Stimulated activated CD8-positive, alpha-beta memory T cell treated with anti-CD3 and anti-CD28 coated beads, Interleukin-4, amount 100 ng/mL, for 24 hours (primary cell): ENCODE results near the gene TGFA.

Experiments used
- DNase-seq: peaks from one replicate; pipeline ENCODE4 v3.0.0-alpha.2; 2020; ENCODE audit warnings: low read depth

TGFA gene

DNA sequence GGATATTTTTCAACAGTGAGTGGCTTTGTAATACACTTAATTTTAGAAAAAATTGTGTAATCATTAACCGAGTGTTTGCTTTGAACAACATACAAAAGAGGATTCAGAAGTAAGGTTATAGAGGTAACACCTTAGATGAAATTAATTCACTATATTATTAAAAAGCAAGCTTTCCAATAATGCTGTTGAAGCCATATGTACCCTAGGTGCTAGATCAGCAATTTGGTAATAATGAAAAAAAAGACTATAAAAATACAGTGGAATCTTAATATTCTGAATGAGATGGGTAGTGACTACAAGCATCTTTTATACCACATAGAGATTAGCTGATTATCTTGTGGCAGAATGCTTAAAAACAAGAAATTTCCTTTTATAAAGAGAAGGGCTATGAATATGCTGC lies 136.6 kb downstream of the TGFA start:
- DNase-seq: no peak

DNA sequence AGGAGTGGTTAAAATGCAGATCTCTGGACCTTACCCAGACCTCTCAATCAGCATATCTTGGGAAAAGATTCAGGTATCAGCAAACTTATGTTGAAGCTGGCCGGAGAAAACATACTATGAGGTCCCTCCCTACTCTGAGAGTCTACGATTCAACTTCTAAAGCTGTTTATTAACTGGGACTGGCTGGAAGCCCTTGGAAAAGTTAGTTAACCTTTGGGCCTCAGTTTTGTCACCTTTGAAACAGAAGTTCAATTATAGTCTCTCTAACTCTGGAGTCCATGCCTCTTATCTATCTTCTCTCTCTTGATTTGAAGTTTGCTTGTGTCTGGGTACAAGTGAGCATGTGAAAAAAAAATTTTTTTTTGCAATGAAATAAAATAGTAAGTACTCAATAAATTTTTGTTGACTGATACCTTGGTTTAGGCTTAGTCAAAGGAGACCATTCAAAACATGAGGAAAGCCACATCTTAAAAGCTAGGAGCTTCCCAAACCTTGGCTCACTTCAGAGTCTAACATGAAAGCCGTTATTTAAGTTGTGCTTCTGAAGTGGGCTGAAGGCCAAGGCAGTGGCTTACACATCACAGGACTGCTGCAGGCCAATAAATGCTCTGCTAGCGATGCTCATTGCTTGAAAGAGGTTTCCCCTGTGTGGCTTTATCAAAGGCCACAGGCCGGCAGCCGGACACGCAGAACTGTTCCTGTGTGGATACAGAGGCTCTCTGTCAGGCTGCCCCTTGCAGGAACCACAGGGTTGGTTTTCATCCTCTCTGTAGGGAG lies 141.1 kb downstream of the TGFA start:
- DNase-seq: no peak

DNA sequence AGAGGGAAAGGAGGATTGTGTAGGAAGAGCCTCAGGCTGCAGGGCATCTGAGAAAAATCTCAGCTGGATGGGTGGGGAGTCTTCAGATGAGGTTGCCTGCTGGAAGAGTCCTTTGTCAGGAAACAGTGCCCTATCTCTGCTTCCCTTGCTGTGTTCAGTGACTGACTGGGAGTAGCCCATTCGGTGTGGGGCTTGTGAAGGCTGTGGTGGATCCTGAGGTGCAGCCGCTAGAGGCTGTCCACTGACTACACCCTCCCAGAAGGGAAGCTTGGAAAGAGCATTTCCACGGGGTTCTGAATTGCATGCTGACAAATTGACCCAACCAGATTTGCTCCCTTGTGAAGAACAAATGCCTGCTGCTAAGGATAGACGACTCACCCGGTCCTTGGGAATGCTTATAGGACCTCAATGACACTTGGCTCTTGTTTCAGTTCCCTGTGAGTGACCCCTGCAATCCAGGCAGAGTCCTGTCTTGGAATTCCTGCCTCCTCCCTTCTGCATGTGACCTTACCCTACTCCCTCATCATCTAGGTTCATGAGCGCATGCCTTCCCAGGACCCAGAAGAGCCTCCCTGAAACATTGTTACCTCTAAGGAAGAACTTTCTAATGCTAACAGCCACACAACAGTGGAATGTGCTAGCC lies 142.0 kb downstream of the TGFA start:
- no peak for DNase-seq

DNA sequence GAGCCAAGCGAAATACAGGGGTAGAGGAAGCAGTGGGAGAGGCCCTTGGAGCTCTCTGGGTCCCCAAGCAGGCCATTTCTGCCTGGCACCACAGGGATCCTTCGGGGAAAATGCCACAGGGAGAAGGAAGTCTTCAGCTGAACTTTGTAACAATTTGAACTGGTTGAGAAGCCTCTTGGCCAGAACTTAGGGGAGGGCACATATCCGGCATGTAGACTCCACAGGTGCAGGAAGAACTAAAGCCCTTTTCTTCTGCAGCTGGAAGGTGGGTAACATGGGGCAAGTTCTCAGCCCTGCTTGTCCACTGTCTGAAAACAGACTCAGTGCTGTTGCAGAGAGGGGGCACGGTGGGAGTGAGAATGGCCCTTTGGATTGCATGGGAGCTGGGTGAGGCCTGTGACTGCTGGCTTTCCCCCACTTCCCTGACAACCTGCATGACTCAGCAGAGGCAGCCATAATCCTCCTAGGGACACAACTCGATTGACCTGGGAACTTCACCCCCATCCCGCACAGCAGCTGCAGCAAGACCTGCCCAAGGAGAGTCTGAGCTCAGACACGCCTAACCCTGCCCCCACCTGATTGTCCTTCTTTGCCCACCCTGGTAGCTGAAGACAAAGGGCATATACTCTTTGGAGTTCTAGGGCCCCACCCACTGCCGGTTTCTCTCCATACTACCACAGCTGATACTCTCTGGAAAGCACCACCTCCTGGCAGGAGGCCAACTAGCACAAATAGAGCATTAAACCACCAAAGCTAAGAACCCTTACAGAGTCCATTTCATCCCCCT lies 150.2 kb downstream of the TGFA start:
- no peak for DNase-seq

DNA sequence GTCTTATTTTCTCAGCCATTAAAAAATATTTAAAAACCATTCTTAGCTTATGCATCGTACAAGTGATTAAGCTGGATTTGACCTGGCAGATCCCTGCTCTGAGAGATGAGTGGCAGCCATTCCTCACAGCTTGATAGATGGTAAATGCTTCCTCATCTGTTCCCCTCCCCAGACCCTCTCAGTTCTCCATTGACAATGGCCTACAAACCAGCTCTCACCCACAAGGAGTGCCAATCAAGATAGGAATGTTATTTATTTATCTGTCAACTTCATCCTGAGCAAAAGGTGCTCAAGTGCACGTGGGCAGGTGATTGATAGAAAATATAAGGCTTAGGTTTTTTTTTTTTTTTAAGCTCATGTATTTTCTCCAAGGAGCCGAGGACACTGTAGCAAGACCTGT lies 153.1 kb downstream of the TGFA start:
- DNase-seq: no peak

DNA sequence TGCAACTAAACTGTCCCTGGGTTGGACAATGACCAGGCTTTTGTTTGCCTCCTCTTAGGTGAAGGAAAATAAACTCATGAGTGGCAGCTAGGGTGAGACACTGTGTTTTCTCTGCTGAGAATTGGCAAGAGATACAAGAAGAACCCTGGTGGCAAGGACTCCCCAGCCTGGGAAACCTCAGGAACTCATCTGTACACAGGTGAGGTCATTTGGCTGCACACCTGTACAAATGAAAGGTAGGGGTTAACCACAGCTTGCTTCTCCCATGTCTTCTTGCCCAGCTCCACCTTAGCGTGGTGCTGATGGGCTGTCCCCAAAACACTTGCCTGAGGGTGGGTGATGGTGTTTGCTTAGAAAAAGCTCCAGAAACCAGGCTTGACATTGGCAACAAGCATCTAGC lies 154.6 kb downstream of the TGFA start:
- no peak for DNase-seq
